Mesenchymal stem cell (in vitro differentiated cells and primary cell): ENCODE measurements around the gene TMSB4X.

Experiments
- DNase-seq: peaks from one replicate; pipeline ENCODE4 v3.0.0-alpha.2; 2013
- H2AFZ ChIP-seq: one replicate; pipeline ENCODE4 v1.6.1; 2013; ENCODE audit warnings: low read depth, mild to moderate bottlenecking, control low read depth, inconsistent platforms, low read length, moderate library complexity
- H2AK5ac ChIP-seq: 2 replicates; pipeline ENCODE4 v1.6.1; 2013; ENCODE audit warnings: low read length, moderate library complexity, mild to moderate bottlenecking, inconsistent platforms; ENCODE audit not compliant: severe bottlenecking
- H2BK120ac ChIP-seq: one replicate; pipeline ENCODE4 v1.6.1; 2013; ENCODE audit warnings: low read depth, mild to moderate bottlenecking, inconsistent platforms, low read length, moderate library complexity
- H2BK12ac ChIP-seq, 2 experiments: one replicate each; pipeline ENCODE4 v1.6.1; 2013; ENCODE audit warnings: inconsistent platforms in 2 of 2, low read length in 2 of 2, mild to moderate bottlenecking in 2 of 2, moderate library complexity in 2 of 2, control low read depth in 1 of 2
- H2BK15ac ChIP-seq: one replicate; pipeline ENCODE4 v1.6.1; 2013; ENCODE audit warnings: mild to moderate bottlenecking, low read depth, inconsistent platforms; ENCODE audit not compliant: poor library complexity, severe bottlenecking
- H2BK5ac ChIP-seq: 2 replicates; pipeline ENCODE4 v1.6.1; 2013; ENCODE audit warnings: low read depth, mild to moderate bottlenecking, low read length, control low read depth, inconsistent platforms; ENCODE audit not compliant: poor library complexity, severe bottlenecking
- H3K14ac ChIP-seq, 2 experiments: one replicate each; pipeline ENCODE4 v1.6.1; 2013; ENCODE audit warnings: inconsistent platforms in 2 of 2, low read length in 2 of 2, control low read depth in 1 of 2, mild to moderate bottlenecking in 1 of 2, moderate library complexity in 1 of 2
- H3K18ac ChIP-seq, 2 experiments: one replicate each; pipeline ENCODE4 v1.6.1; 2013; ENCODE audit warnings: inconsistent platforms in 2 of 2, low read length in 2 of 2, control low read depth in 1 of 2, low read depth in 1 of 2, mild to moderate bottlenecking in 1 of 2
- H3K23ac ChIP-seq, 2 experiments: one replicate each; pipeline ENCODE4 v1.6.1; 2013; ENCODE audit warnings: inconsistent platforms in 2 of 2, low read length in 2 of 2, mild to moderate bottlenecking in 2 of 2, moderate library complexity in 2 of 2, control low read depth in 1 of 2
- H3K27ac ChIP-seq: 2 replicates; pipeline ENCODE4 v1.5.1; 2013; ENCODE audit warnings: mild to moderate bottlenecking, moderate library complexity, low read length, control low read depth, inconsistent platforms; ENCODE audit not compliant: poor library complexity, severe bottlenecking
- H3K27me3 ChIP-seq, 2 experiments: 2 replicates each; pipeline versions ENCODE4 v1.6.1 to v1.7.0; 2013; ENCODE audit warnings: low read length in 2 of 2, mild to moderate bottlenecking in 2 of 2, moderate library complexity in 2 of 2, control low read depth in 1 of 2, inconsistent platforms in 1 of 2; ENCODE audit not compliant: control insufficient read depth in 1 of 2, insufficient read depth in 1 of 2
- H3K36me3 ChIP-seq, 2 experiments: 2 replicates each; pipeline versions ENCODE4 v1.6.1 to v1.7.0; 2013; ENCODE audit warnings: low read length in 2 of 2, control low read depth in 1 of 2, inconsistent platforms in 1 of 2, low read depth in 1 of 2, mild to moderate bottlenecking in 1 of 2; ENCODE audit not compliant: insufficient read depth in 2 of 2, control insufficient read depth in 1 of 2
- H3K4ac ChIP-seq, 2 experiments: one replicate each; pipeline ENCODE4 v1.6.1; 2013; ENCODE audit warnings: inconsistent platforms in 2 of 2, low read length in 2 of 2, mild to moderate bottlenecking in 2 of 2, moderate library complexity in 2 of 2, control low read depth in 1 of 2, low read depth in 1 of 2
- H3K4me1 ChIP-seq: 2 replicates; pipeline ENCODE4 v1.6.1; 2013; ENCODE audit warnings: low read depth, low read length, control low read depth; ENCODE audit not compliant: control insufficient read depth, insufficient read depth
- H3K4me2 ChIP-seq: 2 replicates; pipeline ENCODE4 v1.6.1; 2013; ENCODE audit warnings: low read length, mild to moderate bottlenecking, inconsistent platforms; ENCODE audit not compliant: poor library complexity, severe bottlenecking
- H3K4me3 ChIP-seq, 2 experiments: 2 replicates each; pipeline versions ENCODE4 v1.5.1 to v1.7.0; 2013; ENCODE audit warnings: low read length in 2 of 2, mild to moderate bottlenecking in 2 of 2, control low read depth in 1 of 2, low read depth in 1 of 2; ENCODE audit not compliant: insufficient read depth in 1 of 2
- H3K79me1 ChIP-seq: replicated peaks from 2 replicates; pipeline ENCODE4 v1.6.1; 2013; ENCODE audit warnings: mild to moderate bottlenecking, control low read depth, low read length, inconsistent platforms; ENCODE audit not compliant: poor library complexity, severe bottlenecking
- H3K9ac ChIP-seq: 2 replicates; pipeline ENCODE4 v1.7.0; 2013; ENCODE audit warnings: mild to moderate bottlenecking, low read length, moderate library complexity
- H3K9me3 ChIP-seq: 2 replicates; pipeline ENCODE4 v1.7.0; 2013; ENCODE audit warnings: mild to moderate bottlenecking, low read length; ENCODE audit not compliant: control insufficient read depth
- H4K8ac ChIP-seq: one replicate; pipeline ENCODE4 v1.6.1; 2013; ENCODE audit warnings: inconsistent platforms, mild to moderate bottlenecking, low read length, moderate library complexity
- H4K91ac ChIP-seq: one replicate; pipeline ENCODE4 v1.6.1; 2013; ENCODE audit warnings: mild to moderate bottlenecking, low read length, inconsistent platforms
- WGBS: methylation state at CpG from one replicate; pipeline ENCODE4 v1.1.7; 2013; ENCODE audit warnings: mixed read lengths; 5-methylcytosine and 5-hydroxymethylcytosine counted together

TMSB4X gene

DNA sequence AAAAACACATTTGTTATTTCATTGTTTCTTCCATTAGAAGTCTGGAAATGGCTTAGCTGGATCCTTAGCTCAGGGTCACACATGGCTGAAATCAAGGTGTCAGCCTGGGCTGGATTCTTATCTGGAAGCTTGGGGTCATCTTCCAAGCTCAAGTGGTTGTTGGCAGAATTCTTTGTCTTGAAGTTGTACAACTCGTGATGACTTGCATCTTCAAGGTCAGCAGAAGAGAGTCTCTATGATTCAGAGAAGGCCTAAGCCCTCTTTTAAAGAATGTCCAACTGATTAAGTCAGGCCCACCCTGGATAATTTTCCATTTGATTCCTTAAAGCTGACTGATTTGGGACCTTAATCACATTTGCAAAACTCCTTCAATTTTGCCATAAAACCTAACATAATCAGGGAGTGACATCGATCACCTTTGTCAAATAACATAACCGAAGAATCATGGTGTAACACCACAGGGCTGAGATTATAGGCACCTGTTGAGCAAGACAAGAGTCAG is 22.1 kb downstream of the TMSB4X start:
- no peak overlapping the region for H3K18ac ChIP-seq
- H3K27ac ChIP-seq = no peak overlapping the region
- peaks cover 0 to 24% of the 10 kb centered on the region in 2 experiments for H3K27me3 ChIP-seq
- 85% methylated on average over 3 of the region's 3 CpGs for WGBS
- no peak overlapping the region for H4K8ac ChIP-seq
- no peak overlapping the region for H2BK15ac ChIP-seq
- no peaks in the 10 kb centered on the region for H3K79me1 ChIP-seq
- no peaks in the 10 kb centered on the region for H3K4me1 ChIP-seq
- H3K36me3 ChIP-seq = no peaks in the 10 kb centered on the region
- no peaks in the 10 kb centered on the region for H3K9me3 ChIP-seq
- no peak overlapping the region for H2BK12ac ChIP-seq
- no peak overlapping the region for H3K23ac ChIP-seq
- H2BK5ac ChIP-seq = no peak overlapping the region
- H3K4ac ChIP-seq = no peak overlapping the region
- no peak overlapping the region for H2BK120ac ChIP-seq
- H3K4me3 ChIP-seq = no peak overlapping the region
- no peak overlapping the region for H4K91ac ChIP-seq
- DNase-seq = no peak
- H2AFZ ChIP-seq = no peak overlapping the region
- H2AK5ac ChIP-seq = no peak overlapping the region
- H3K14ac ChIP-seq = no peak overlapping the region
- no peak overlapping the region for H3K4me2 ChIP-seq
- no peak overlapping the region for H3K9ac ChIP-seq

DNA sequence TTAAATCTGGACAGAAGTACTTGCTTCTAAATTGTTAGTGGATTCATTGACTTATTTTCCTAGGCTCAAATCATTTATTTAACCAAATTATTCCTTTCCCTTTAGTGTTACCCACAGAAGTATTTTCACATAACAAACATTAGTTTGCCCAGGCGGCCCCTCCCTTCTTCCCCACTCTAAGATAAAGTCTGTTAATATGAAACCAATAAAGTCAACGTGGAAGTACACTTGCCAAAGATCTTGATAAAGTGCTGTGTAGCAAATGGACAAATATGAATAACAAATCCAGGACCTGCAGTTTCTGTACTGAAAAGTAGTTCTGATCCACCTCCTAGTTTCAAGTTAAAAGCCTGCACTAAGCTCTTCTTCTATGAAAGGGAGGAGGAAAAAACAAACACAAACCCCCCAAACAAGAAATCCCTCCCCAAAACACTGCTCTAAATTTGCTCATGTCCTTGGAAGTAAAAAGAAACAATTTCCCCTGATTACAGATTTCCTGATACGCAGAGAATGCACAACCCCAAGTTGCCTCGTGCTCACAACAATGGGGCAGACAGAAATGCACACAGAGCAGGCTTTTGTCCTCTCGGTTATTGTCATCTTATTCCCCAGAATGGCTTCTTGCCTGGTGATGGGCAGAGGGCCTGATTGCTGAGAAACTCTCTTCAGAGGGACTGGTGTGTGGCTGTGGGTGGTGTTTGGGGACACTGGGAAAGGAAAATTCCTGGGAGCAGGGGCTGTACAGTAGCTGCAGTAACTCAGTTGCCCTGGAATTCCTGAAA is 23.2 kb downstream of the TMSB4X start:
- no peak overlapping the region for H2AFZ ChIP-seq
- H3K4me1 ChIP-seq = no peaks in the 10 kb centered on the region
- no peak overlapping the region for H3K4ac ChIP-seq

GRCh38 chrX:12999422-12999821 is 24.5 kb downstream of the TMSB4X start:
- no peak overlapping the region for H3K23ac ChIP-seq

More for the DNA sequence above, 23.2 kb downstream of the TMSB4X start:
- Histone ChIP-seq H3K27ac (no peak overlapping the region), H3K79me1 (no peaks in the 10 kb centered on the region), H3K4me2 (no peak overlapping the region), H2BK5ac (no peak overlapping the region), H3K36me3 (no peaks in the 10 kb centered on the region), H4K8ac (no peak overlapping the region), H3K9me3 (no peaks in the 10 kb centered on the region), H3K23ac (no peak overlapping the region), H3K27me3 (peaks cover 0 to 24% of the 10 kb centered on the region in 2 experiments), H2BK15ac (no peak overlapping the region), H4K91ac (no peak overlapping the region), H3K4me3 (no peak overlapping the region), H3K14ac (no peak overlapping the region), H2AK5ac (no peak overlapping the region), H3K9ac (no peak overlapping the region), H3K18ac (peak overlapping the region in 1 of 2 experiments; percentile 21), H2BK12ac (no peak overlapping the region), H2BK120ac (no peak overlapping the region)
- no peak for DNase-seq
- WGBS = 44% methylated on average over 3 of the region's 5 CpGs

DNA sequence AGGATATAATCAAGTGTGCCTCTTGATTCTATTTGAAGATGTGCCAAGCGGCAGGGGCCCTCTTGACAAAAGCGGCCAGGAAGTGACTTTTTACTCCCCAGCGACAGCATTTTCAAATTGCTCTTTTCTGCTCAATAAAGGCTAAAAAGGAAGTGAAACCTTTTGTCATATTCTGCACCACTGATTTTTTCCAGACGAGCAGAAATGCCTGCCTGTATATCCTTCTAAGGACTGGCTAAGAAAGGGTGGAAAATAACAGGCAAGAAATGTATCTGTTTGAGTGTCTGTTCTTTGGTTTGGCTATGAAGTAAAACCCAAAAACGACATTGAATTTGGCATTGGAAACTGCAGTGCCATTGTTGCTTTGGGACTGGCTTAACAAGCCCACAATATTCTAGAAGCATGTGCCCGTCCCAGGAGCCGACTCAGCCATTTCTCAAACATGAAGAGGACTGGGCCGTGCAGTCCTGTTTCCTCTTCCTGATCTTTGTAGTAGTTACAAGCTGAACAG is 25.4 kb downstream of the TMSB4X start:
- WGBS = 35% methylated on average over 7 of the region's 8 CpGs
- H3K79me1 ChIP-seq = no peaks in the 10 kb centered on the region
- H4K91ac ChIP-seq = no peak overlapping the region

More at GRCh38 chrX:12999422-12999821, 24.5 kb downstream of the TMSB4X start:
- WGBS = 54% methylated on average over 6 of the region's 9 CpGs
- no peak overlapping the region for H3K9ac ChIP-seq
- H3K27ac ChIP-seq = no peak overlapping the region
- no peaks in the 10 kb centered on the region for H3K79me1 ChIP-seq
- H3K9me3 ChIP-seq = no peaks in the 10 kb centered on the region
- H3K4me1 ChIP-seq = no peaks in the 10 kb centered on the region
- no peak overlapping the region for H2BK5ac ChIP-seq
- no peak overlapping the region for H3K4me3 ChIP-seq
- peaks cover 0 to 18% of the 10 kb centered on the region in 2 experiments for H3K27me3 ChIP-seq
- no peak overlapping the region for H3K4me2 ChIP-seq
- no peak overlapping the region for H2BK15ac ChIP-seq
- no peak overlapping the region for H4K8ac ChIP-seq
- no peak overlapping the region for H2BK120ac ChIP-seq
- no peak overlapping the region for H3K4ac ChIP-seq
- H2AFZ ChIP-seq = no peak overlapping the region
- H3K14ac ChIP-seq = no peak overlapping the region
- no peak for DNase-seq
- no peak overlapping the region for H3K18ac ChIP-seq
- H3K36me3 ChIP-seq = no peaks in the 10 kb centered on the region
- H4K91ac ChIP-seq = no peak overlapping the region
- H2BK12ac ChIP-seq = no peak overlapping the region
- no peak overlapping the region for H2AK5ac ChIP-seq

More for the DNA sequence above, 25.4 kb downstream of the TMSB4X start:
- H3K27ac ChIP-seq = no peak overlapping the region
- peak overlapping the region; percentile 27 for H2AFZ ChIP-seq
- H3K18ac ChIP-seq = peak overlapping the region in 1 of 2 experiments; percentile 24
- H3K9ac ChIP-seq = no peak overlapping the region
- no peak overlapping the region for H2AK5ac ChIP-seq
- H3K4me2 ChIP-seq = no peak overlapping the region
- no peak overlapping the region for H3K23ac ChIP-seq
- peaks cover 0 to 18% of the 10 kb centered on the region in 2 experiments for H3K27me3 ChIP-seq
- no peak overlapping the region for H4K8ac ChIP-seq
- no peak overlapping the region for H2BK5ac ChIP-seq
- H2BK120ac ChIP-seq = no peak overlapping the region
- DNase-seq = no peak
- no peak overlapping the region for H3K14ac ChIP-seq
- H3K9me3 ChIP-seq = no peaks in the 10 kb centered on the region
- no peaks in the 10 kb centered on the region for H3K4me1 ChIP-seq
- no peak overlapping the region for H3K4me3 ChIP-seq
- H3K4ac ChIP-seq = no peak overlapping the region
- no peaks in the 10 kb centered on the region for H3K36me3 ChIP-seq
- H2BK15ac ChIP-seq = no peak overlapping the region
- H2BK12ac ChIP-seq = no peak overlapping the region
